Activated T-cell treated with anti-CD3 and anti-CD28 coated beads, Interleukin-2, amount 50 U/mL, for 72 hours (primary cell): ENCODE results near the gene SPRR2F. TPM values are rescaled to one million over a fixed set of nuclear protein-coding genes. Genes with fewer than 3 reads are reported as not detected.

Experiments used
- total RNA-seq, 2 donors: library from RNA; stranded (reverse); gene quantifications; one replicate each; pipeline ENCODE4 v1.2.3, GENCODE V29; 2022

The SPRR2F gene
- total RNA-seq, 2 donors from 2014 or later = not detected

Other genes starting within 250 kb of the SPRR2F start
- gene SMCP, start 235.2 kb downstream of the SPRR2F start, total RNA-seq = not detected
- not detected for gene IVL, start 205.0 kb downstream of the SPRR2F start, total RNA-seq
- not detected for gene SPRR5, start 166.3 kb downstream of the SPRR2F start, total RNA-seq
- gene SPRR4, start 142.9 kb downstream of the SPRR2F start, total RNA-seq = not detected
- not detected for gene SPRR1A, start 129.4 kb downstream of the SPRR2F start, total RNA-seq
- gene SPRR3, start 111.8 kb downstream of the SPRR2F start, total RNA-seq = not detected
- gene SPRR1B, start 82.3 kb downstream of the SPRR2F start, total RNA-seq = not detected
- not detected for gene SPRR2D, start 72.4 kb downstream of the SPRR2F start, total RNA-seq
- not detected for gene SPRR2A, start 56.0 kb downstream of the SPRR2F start, total RNA-seq
- gene SPRR2B, start 41.9 kb downstream of the SPRR2F start, total RNA-seq = not detected
- gene SPRR2E, start 19.0 kb downstream of the SPRR2F start, total RNA-seq = not detected
- not detected for gene SPRR2G, start 37.4 kb upstream of the SPRR2F start, total RNA-seq
- gene LELP1, start 89.9 kb upstream of the SPRR2F start, total RNA-seq = not detected
- not detected for gene PRR9, start 104.1 kb upstream of the SPRR2F start, total RNA-seq
- under 1 TPM in 1 of 2 donors, not detected in 1; 0.46 TPM for gene LORICRIN, start 146.2 kb upstream of the SPRR2F start, total RNA-seq
- gene PGLYRP3, start 199.4 kb upstream of the SPRR2F start, total RNA-seq = not detected
- gene PGLYRP4, start 235.3 kb upstream of the SPRR2F start, total RNA-seq = under 1 TPM; 0.21 to 0.29 TPM
- not detected for gene S100A9, start 244.3 kb upstream of the SPRR2F start, total RNA-seq